Mesothelial cell of epicardium (in vitro differentiated cells): ENCODE measurements around the gene ZNF648. TPM values are rescaled to one million over a fixed set of nuclear protein-coding genes. Genes with fewer than 3 reads are reported as not detected.
A peak's percentile ranks its signal among the peaks of the same experiment; 100 is the strongest.

Source experiments
- DNase-seq, 2 experiments: peaks; one replicate each; pipeline ENCODE4 v3.0.0; 2021; ENCODE audit warnings: low spot score in 2 of 2; ENCODE audit not compliant: unreplicated experiment in 2 of 2
- H3K27ac Mint-ChIP-seq: 2 replicates; pipeline ENCODE4 v1.8.0; 2021; ENCODE audit warnings: mixed read lengths
- H3K27me3 Mint-ChIP-seq: 2 replicates; pipeline ENCODE4 v1.8.0; 2021; ENCODE audit warnings: low read depth, mixed read lengths
- H3K36me3 Mint-ChIP-seq: 2 replicates; pipeline ENCODE4 v1.8.0; 2021; ENCODE audit warnings: mixed read lengths
- H3K4me1 Mint-ChIP-seq: 2 replicates; pipeline ENCODE4 v1.8.0; 2021; ENCODE audit warnings: mixed read lengths
- H3K4me3 Mint-ChIP-seq: 2 replicates; pipeline ENCODE4 v1.8.0; 2021; ENCODE audit warnings: mild to moderate bottlenecking, moderate library complexity, mixed read lengths
- H3K9me3 Mint-ChIP-seq: 2 replicates; pipeline ENCODE4 v1.8.0; 2021; ENCODE audit warnings: mixed read lengths
- CTCF ChIP-seq: fragments of 200-600 bp; sonication (generic); IDR thresholded peaks from one replicate; pipeline ENCODE4 v1.5.0; 2021; ENCODE audit warnings: antibody characterized with exemption; ENCODE audit not compliant: unreplicated experiment
- total RNA-seq: library from RNA; stranded (reverse); gene quantifications from 3 replicates; pipeline ENCODE4 v1.2.1, GENCODE V29; 2021

The ZNF648 gene
- 0.09 to 0.23 TPM (median 0.18 TPM) in 3 replicates for total RNA-seq

GRCh38 chr1:182061594-182061993, at the start of gene ZNF648:
Gene ZNF648 (minus strand): TSS chr1:182061712. CDS start chr1:182058010, 3,702 bp downstream.
- H3K9me3 Mint-ChIP-seq, result peaks cover 12% of the 10 kb centered on the region
- H3K36me3 Mint-ChIP-seq, result no peaks in the 10 kb centered on the region
- DNase-seq, result no peak
- TF ChIP-seq CTCF, result no peak
- peaks cover 15% of the 10 kb centered on the region for H3K27me3 Mint-ChIP-seq
- H3K4me1 Mint-ChIP-seq, result no peaks in the 10 kb centered on the region
- peak within 1 kb of the TSS; percentile 24 for H3K4me3 Mint-ChIP-seq
- no peak within 1 kb of the TSS for H3K27ac Mint-ChIP-seq

- no peak overlapping the region for H3K27ac Mint-ChIP-seq
- H3K27me3 Mint-ChIP-seq, result no peaks in the 10 kb centered on the region
- no peaks in the 10 kb centered on the region for H3K4me1 Mint-ChIP-seq
- H3K9me3 Mint-ChIP-seq, result peaks cover 10% of the 10 kb centered on the region
- DNase-seq, result no peak
- TF ChIP-seq CTCF, result no peak
- H3K4me3 Mint-ChIP-seq, result no peak overlapping the region
- H3K36me3 Mint-ChIP-seq, result no peaks in the 10 kb centered on the region
Measured at GRCh38 chr1:182110635-182111034, 49.1 kb upstream of the ZNF648 start.

- Mint-ChIP-seq H3K36me3 (no peaks in the 10 kb centered on the region), H3K9me3 (peaks cover 12% of the 10 kb centered on the region), H3K27ac (no peak overlapping the region), H3K4me1 (no peaks in the 10 kb centered on the region), H3K4me3 (no peak overlapping the region), H3K27me3 (no peaks in the 10 kb centered on the region)
- no peak for DNase-seq
- TF ChIP-seq CTCF, result no peak
Measured at GRCh38 chr1:182109771-182110170, 48.3 kb upstream of the ZNF648 start.

- DNase-seq, result no peak
- Mint-ChIP-seq H3K9me3 (peaks cover 17% of the 10 kb centered on the region), H3K27me3 (no peaks in the 10 kb centered on the region), H3K27ac (no peak overlapping the region), H3K4me3 (no peak overlapping the region), H3K4me1 (peaks cover 9% of the 10 kb centered on the region), H3K36me3 (no peaks in the 10 kb centered on the region)
- TF ChIP-seq CTCF, result no peak
Measured at GRCh38 chr1:182107209-182107608, 45.7 kb upstream of the ZNF648 start.

- peaks cover 27% of the 10 kb centered on the region for H3K4me1 Mint-ChIP-seq
- no peak for TF ChIP-seq CTCF
- H3K4me3 Mint-ChIP-seq, result peak overlapping the region; percentile 1
- peaks cover 14% of the 10 kb centered on the region for H3K36me3 Mint-ChIP-seq
- DNase-seq, result no peak
- H3K27me3 Mint-ChIP-seq, result no peaks in the 10 kb centered on the region
- peak overlapping the region; percentile 98 for H3K27ac Mint-ChIP-seq
- peaks cover 30% of the 10 kb centered on the region for H3K9me3 Mint-ChIP-seq
Measured at GRCh38 chr1:182102043-182102416, 40.5 kb upstream of the ZNF648 start.
